SK-N-SH (cell line): ENCODE measurements around the gene CNTNAP2. TPM values are rescaled to one million over a fixed set of nuclear protein-coding genes. Genes with fewer than 3 reads are reported as not detected.

Experiments
- CTCF ChIA-PET: fragments of 300-600, 350-600 bp; formaldehyde crosslinking; extraction: SDS; loops from one replicate; lab custom pipeline; 2021; lab: Yijun Ruan, JAX
- POLR2A ChIA-PET: fragments of 350-600 bp; sonication (Branson Sonifier 250); formaldehyde crosslinking; extraction: SDS; loops from one replicate; lab custom pipeline; 2020; ENCODE audit warnings: antibody characterized with exemption, inconsistent platforms; lab: Yijun Ruan, JAX
- DNase-seq: peaks from one replicate; pipeline ENCODE4 v3.0.0; 2012
- H2AFZ ChIP-seq: fragments of 200-600 bp; sonication (generic); 2 replicates; pipeline ENCODE4 v1.8.1; 2016; ENCODE audit warnings: antibody characterized with exemption, mild to moderate bottlenecking, low read depth
- H3F3A ChIP-seq: fragments of 200-600 bp; sonication (generic); replicated peaks from 2 replicates; pipeline ENCODE3; 2016; ENCODE audit warnings: antibody characterized with exemption, mild to moderate bottlenecking; ENCODE audit not compliant: insufficient read depth
- H3K27ac ChIP-seq, 2 experiments: fragments of 200-500 bp in 1 of 2; fragments of 200-600 bp in 1 of 2; sonication (Bioruptor generic) in 1 of 2; sonication (generic), shearing (Covaris generic) in 1 of 2; 2 replicates each; pipeline versions ENCODE4 v1.5.1 to v1.6.1; 2014 to 2016; ENCODE audit warnings: low read depth in 2 of 2, inconsistent platforms in 1 of 2, low read length in 1 of 2, mild to moderate bottlenecking in 1 of 2, mixed read lengths in 1 of 2
- H3K27me3 ChIP-seq: fragments of 200-600 bp; sonication (generic), shearing (Covaris generic); 2 replicates; pipeline ENCODE4 v1.6.1; 2016; ENCODE audit warnings: mixed run types; ENCODE audit not compliant: insufficient read depth
- H3K36me3 ChIP-seq, 2 experiments: fragments of 200-500 bp in 1 of 2; fragments of 200-600 bp in 1 of 2; sonication (Bioruptor generic) in 1 of 2; sonication (generic) in 1 of 2; replicated peaks in 1 of 2; 2 replicates each; pipeline versions ENCODE3 to v1.5.1; 2014 to 2016; ENCODE audit warnings: low read length in 1 of 2, mild to moderate bottlenecking in 1 of 2; ENCODE audit not compliant: insufficient read depth in 2 of 2, control insufficient read depth in 1 of 2
- H3K4me1 ChIP-seq, 2 experiments: fragments of 200-500 bp in 1 of 2; fragments of 200-600 bp in 1 of 2; sonication (Bioruptor generic) in 1 of 2; sonication (generic), shearing (Covaris generic) in 1 of 2; 2 replicates each; pipeline versions ENCODE4 v1.5.1 to v1.6.1; 2014 to 2016; ENCODE audit warnings: low read depth in 1 of 2, low read length in 1 of 2, mixed run types in 1 of 2; ENCODE audit not compliant: insufficient read depth in 2 of 2, control insufficient read depth in 1 of 2
- H3K4me2 ChIP-seq: fragments of 200-600 bp; sonication (generic), shearing (Covaris generic); 2 replicates; pipeline ENCODE4 v1.6.1; 2017; ENCODE audit warnings: mixed run types
- H3K4me3 ChIP-seq, 2 experiments: fragments of 200-500 bp in 1 of 2; fragments of 200-600 bp in 1 of 2; sonication (Bioruptor generic) in 1 of 2; sonication (generic), shearing (Covaris generic) in 1 of 2; 2 replicates each; pipeline versions ENCODE4 v1.5.1 to v1.8.1; 2014 to 2016; ENCODE audit warnings: low read depth in 2 of 2, inconsistent platforms in 1 of 2, low read length in 1 of 2, mild to moderate bottlenecking in 1 of 2, mixed read lengths in 1 of 2, moderate library complexity in 1 of 2
- H3K79me2 ChIP-seq: fragments of 200-600 bp; sonication (generic); 2 replicates; pipeline ENCODE4 v1.8.1; 2017; ENCODE audit warnings: mild to moderate bottlenecking; ENCODE audit not compliant: insufficient read depth
- H3K9ac ChIP-seq: fragments of 200-600 bp; sonication (generic); 2 replicates; pipeline ENCODE4 v1.6.1; 2017; ENCODE audit warnings: mixed run types
- H3K9me2 ChIP-seq: fragments of 200-600 bp; sonication (generic); 2 replicates; pipeline ENCODE4 v1.6.1; 2017; ENCODE audit warnings: mixed run types
- H3K9me3 ChIP-seq: fragments of 200-600 bp; sonication (generic); 2 replicates; pipeline ENCODE4 v1.6.1; 2017; ENCODE audit warnings: mixed run types, mild to moderate bottlenecking, moderate library complexity
- H4K20me1 ChIP-seq: fragments of 200-600 bp; sonication (generic); 2 replicates; pipeline ENCODE4 v1.6.1; 2017; ENCODE audit warnings: mild to moderate bottlenecking, mixed run types; ENCODE audit not compliant: insufficient read depth
- CHD2 ChIP-seq: fragments of 150-350 bp; IDR thresholded peaks from 2 replicates; pipeline ENCODE4 v1.6.1; 2018; ENCODE audit warnings: low read length; ENCODE audit not compliant: partially characterized antibody
- CTCF ChIP-seq: fragments of 200-600 bp; sonication (generic); IDR thresholded peaks from 2 replicates; pipeline ENCODE4 v1.6.1; 2017; ENCODE audit warnings: antibody characterized with exemption, mild to moderate bottlenecking, moderate library complexity
- ELF1 ChIP-seq: IDR thresholded peaks from 2 replicates; pipeline ENCODE4 v1.4.0; 2012
- EP300 ChIP-seq, 2 experiments: IDR thresholded peaks; 2 replicates each; pipeline versions ENCODE4 v1.4.0 to v1.6.1; 2012; ENCODE audit warnings: borderline replicate concordance in 1 of 2, low read depth in 1 of 2, low read length in 1 of 2
- EZH2phosphoT487 ChIP-seq: fragments of 200-600 bp; sonication (generic); IDR thresholded peaks from 2 replicates; pipeline ENCODE4 v1.6.1; 2017; ENCODE audit warnings: low read depth, mixed run types, mild to moderate bottlenecking, antibody characterized with exemption, moderate library complexity, borderline replicate concordance
- FOSL2 ChIP-seq: IDR thresholded peaks from 2 replicates; pipeline ENCODE4 v1.4.0; 2012; ENCODE audit warnings: low read depth, mild to moderate bottlenecking, moderate library complexity, borderline replicate concordance
- GATA2 ChIP-seq: sonication (generic); formaldehyde crosslinking; IDR thresholded peaks from 2 replicates; pipeline ENCODE4 v1.5.0; 2020; ENCODE audit warnings: mild to moderate bottlenecking, missing genetic modification reagents
- IRF3 ChIP-seq: fragments of 150-350 bp; IDR thresholded peaks from 2 replicates; pipeline ENCODE4 v1.6.1; 2016; ENCODE audit warnings: mild to moderate bottlenecking, low read depth, low read length
- JUND ChIP-seq: IDR thresholded peaks from 2 replicates; pipeline ENCODE4 v1.4.0; 2012
- MAX ChIP-seq: IDR thresholded peaks from 2 replicates; pipeline ENCODE4 v1.4.0; 2012; ENCODE audit warnings: low read depth
- MEF2A ChIP-seq: IDR thresholded peaks from 2 replicates; pipeline ENCODE4 v1.4.0; 2012; ENCODE audit warnings: low read depth, borderline replicate concordance
- NFIC ChIP-seq: IDR thresholded peaks from 2 replicates; pipeline ENCODE4 v1.4.0; 2012; ENCODE audit warnings: borderline replicate concordance
- PBX3 ChIP-seq: IDR thresholded peaks from 2 replicates; pipeline ENCODE4; 2012
- POLR2AphosphoS5 ChIP-seq: IDR thresholded peaks from 2 replicates; pipeline ENCODE4 v1.6.1; 2012; ENCODE audit warnings: low read depth, low read length
- RAD21 ChIP-seq: IDR thresholded peaks from 2 replicates; pipeline ENCODE4 v1.6.1; 2012; ENCODE audit warnings: mild to moderate bottlenecking, low read length
- RFX5 ChIP-seq: IDR thresholded peaks from 2 replicates; pipeline ENCODE4 v1.6.1; 2012; ENCODE audit warnings: mild to moderate bottlenecking, improper control_type of control experiment, low read length
- RXRA ChIP-seq: IDR thresholded peaks from 2 replicates; pipeline ENCODE4 v1.4.0; 2012; ENCODE audit warnings: low read depth, mild to moderate bottlenecking, borderline replicate concordance
- TAF1 ChIP-seq: IDR thresholded peaks from 2 replicates; pipeline ENCODE4 v1.6.1; 2012; ENCODE audit warnings: low read depth, mild to moderate bottlenecking, low read length, moderate library complexity, borderline replicate concordance
- TCF12 ChIP-seq: IDR thresholded peaks from 2 replicates; pipeline ENCODE4 v1.4.0; 2012
- TEAD4 ChIP-seq: IDR thresholded peaks from 2 replicates; pipeline ENCODE4 v1.4.0; 2012; ENCODE audit warnings: mild to moderate bottlenecking, borderline replicate concordance; ENCODE audit not compliant: insufficient read depth
- YY1 ChIP-seq: IDR thresholded peaks from 2 replicates; pipeline ENCODE4 v1.4.0; 2012; ENCODE audit warnings: low read depth, mild to moderate bottlenecking
- WGBS: methylation state at CpG from one replicate; pipeline ENCODE4 v1.1.6; 2017; ENCODE audit warnings: low lambda C conversion rate; 5-methylcytosine and 5-hydroxymethylcytosine counted together
- polyA plus RNA-seq, 3 experiments: library from polyadenylated mRNA; depleted of rRNA; stranded (reverse); fragments of >200 nt; gene quantifications; 2 replicates each; pipeline ENCODE4 v1.2.3, GENCODE V29; 2012

The CNTNAP2 gene
- polyA plus RNA-seq, 1 of the 3 experiments (the other 2 are of a cell fraction): 3.4 TPM

- H3K27ac ChIP-seq: peak overlapping the region in 1 of 2 experiments; percentile 74; a peak in 2 of 4 replicates
- peaks cover 6% of the 10 kb centered on the region for H3F3A ChIP-seq
- H3K4me1 ChIP-seq: peaks cover 8 to 36% of the 10 kb centered on the region in 2 experiments; a peak in 3 of 4 replicates
- H2AFZ ChIP-seq: peak overlapping the region; percentile 6; the same call in 1 of the 2 replicates
- DNase-seq: peak; percentile 22
- POLR2A ChIA-PET: no interaction called here
- no peaks in the 10 kb centered on the region for H3K79me2 ChIP-seq
- H3K27me3 ChIP-seq: no peaks in the 10 kb centered on the region
- no peaks in the 10 kb centered on the region for H4K20me1 ChIP-seq
- peak overlapping the region; percentile 2; the same call in 1 of the 2 replicates for H3K9ac ChIP-seq
- no peaks in the 10 kb centered on the region for H3K9me3 ChIP-seq
- 75% methylated on average over 5 of the region's 5 CpGs for WGBS
- no peak overlapping the region for H3K4me3 ChIP-seq
- CTCF ChIA-PET: interaction anchor here (1.0 to 2.8 kb wide), 4 partner anchors 12 to 263 kb away, joined by 3 to 7 read pairs (median 4); no protein-coding TSS in a partner anchor
- no peaks in the 10 kb centered on the region for H3K36me3 ChIP-seq
- TF ChIP-seq CTCF: peak; percentile 48
- no peak for TF ChIP-seq RXRA
- TF ChIP-seq RAD21: peak; percentile 30
- no peak for TF ChIP-seq RFX5
- TF ChIP-seq PBX3: no peak
- peak overlapping the region; percentile 5; the same call in 1 of the 2 replicates for H3K4me2 ChIP-seq
- no peaks in the 10 kb centered on the region for H3K9me2 ChIP-seq
Observed at GRCh38 chr7:146960773-146961391, 844.3 kb downstream of the CNTNAP2 start.

- TF ChIP-seq GATA2 (no peak), PBX3 (peak; percentile 67; the same call in 1 of the 2 replicates), JUND (peak; percentile 75), ELF1 (no peak), NFIC (peak; percentile 40; the same call in 1 of the 2 replicates), MEF2A (peak; percentile 93), TEAD4 (peak; percentile 68; the same call in 1 of the 2 replicates), IRF3 (no peak), POLR2AphosphoS5 (peak; percentile 38; the same call in 1 of the 2 replicates), TAF1 (no peak), EZH2phosphoT487 (no peak), FOSL2 (peak; percentile 91), CHD2 (no peak), EP300 (IDR thresholded peaks at IDR 0.05; ENCODE audit: borderline replicate concordance in 1 of 2, low read depth in 1 of 2, low read length in 1 of 2) (peak in 1 of 2 experiments; percentile 71; a peak in 1 of 4 replicates), YY1 (0 out of 2 replicates have a peak, but pooled peaks have one; percentile 16), TCF12 (peak; percentile 74), MAX (peak; percentile 43; the same call in 1 of the 2 replicates)
- no peak for DNase-seq
- H3K79me2 ChIP-seq: no peaks in the 10 kb centered on the region
- WGBS: 17% methylated on average over 4 of the region's 4 CpGs
- peak overlapping the region; percentile 54 for H2AFZ ChIP-seq
- no peaks in the 10 kb centered on the region for H3K27me3 ChIP-seq
- H3K4me2 ChIP-seq: peak overlapping the region; percentile 11
- no peaks in the 10 kb centered on the region for H3K9me3 ChIP-seq
- H3K4me3 ChIP-seq: 0 out of 4 replicates have a peak overlapping the region, but pooled peaks of 1 of the 2 experiments have one; percentile 1
- ChIA-PET POLR2A (no interaction called here), CTCF (interaction anchor here (1.3 to 2.8 kb wide), 3 partner anchors 11 to 264 kb away, joined by 3 to 7 read pairs (median 6); no protein-coding TSS in a partner anchor)
- H3K4me1 ChIP-seq: peaks cover 2 to 30% of the 10 kb centered on the region in 2 experiments; a peak in 3 of 4 replicates
- peaks cover 6% of the 10 kb centered on the region for H3F3A ChIP-seq
- peak overlapping the region; percentile 32 for H3K9ac ChIP-seq
- no peaks in the 10 kb centered on the region for H3K36me3 ChIP-seq
- H4K20me1 ChIP-seq: no peaks in the 10 kb centered on the region
- H3K27ac ChIP-seq: peak overlapping the region in 1 of 2 experiments; percentile 74; a peak in 3 of 4 replicates
- H3K9me2 ChIP-seq: no peaks in the 10 kb centered on the region
Observed at GRCh38 chr7:146961617-146962016, 845.0 kb downstream of the CNTNAP2 start.
